ENCODE results near the gene XPR1. TPM values are rescaled to one million over a fixed set of nuclear protein-coding genes. Genes with fewer than 3 reads are reported as not detected.
A peak's percentile ranks its signal among the peaks of the same experiment; 100 is the strongest.

Gene XPR1
- total RNA-seq, 1 donor from 2014 or later = 66.2 TPM

DNA sequence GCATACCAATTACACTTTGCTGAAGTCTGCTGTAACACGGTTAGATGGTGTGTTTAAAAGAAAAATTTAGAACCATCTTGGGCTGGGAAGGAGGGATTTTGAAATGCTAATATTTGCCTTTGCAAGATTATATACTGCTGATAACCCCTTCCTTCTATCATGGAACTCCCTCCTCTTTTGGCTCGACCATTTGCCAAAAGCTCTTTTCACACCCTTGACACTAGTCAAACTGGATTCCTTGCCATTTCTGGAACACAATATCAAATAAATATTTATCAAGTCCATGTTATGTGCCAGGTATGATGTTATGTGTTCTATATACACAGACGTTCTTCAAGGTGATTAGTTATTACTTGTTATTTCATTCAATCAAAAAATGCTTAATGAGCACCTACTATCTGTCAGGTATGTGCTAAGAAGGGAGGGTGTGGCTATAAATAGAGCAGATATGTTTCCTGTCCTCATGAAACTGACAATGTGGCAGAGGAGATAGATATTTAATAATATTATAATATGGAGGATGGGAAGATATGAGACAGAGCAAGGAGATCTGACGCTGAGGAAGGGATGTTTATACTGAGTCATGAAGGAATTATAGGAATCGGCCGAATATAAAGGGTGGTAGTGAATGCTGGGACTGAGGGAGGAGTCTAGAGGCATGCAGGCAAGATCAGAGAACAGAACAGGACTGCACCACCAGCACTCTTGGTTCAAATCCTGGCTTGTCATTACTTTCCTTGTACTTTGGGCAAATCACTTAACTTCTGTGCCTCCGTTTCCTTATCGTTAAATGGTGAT lies 16.1 kb upstream of the XPR1 start:
- DNase-seq (ENCODE audit: low spot score) = no peak

DNA sequence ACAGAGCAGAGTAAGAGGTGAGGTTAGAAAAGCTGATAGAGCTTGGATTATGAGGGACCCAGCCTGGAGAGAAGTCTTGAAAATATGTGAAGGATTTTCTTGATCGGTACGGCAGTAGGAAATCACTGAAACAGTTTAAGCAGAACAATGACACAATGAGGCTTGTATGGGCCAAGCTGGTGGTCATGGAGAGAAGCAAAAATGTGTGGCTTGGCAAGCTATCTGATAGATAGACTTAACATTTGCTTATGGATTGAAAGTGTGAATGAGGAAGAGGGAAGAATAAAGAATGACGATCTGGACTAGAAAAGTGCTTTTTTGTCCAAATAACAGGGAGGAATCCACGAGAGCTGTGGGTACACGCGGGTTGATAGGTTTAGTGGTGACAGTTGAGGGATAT lies 15.4 kb upstream of the XPR1 start:
- no peak for DNase-seq (ENCODE audit: low spot score)

DNA sequence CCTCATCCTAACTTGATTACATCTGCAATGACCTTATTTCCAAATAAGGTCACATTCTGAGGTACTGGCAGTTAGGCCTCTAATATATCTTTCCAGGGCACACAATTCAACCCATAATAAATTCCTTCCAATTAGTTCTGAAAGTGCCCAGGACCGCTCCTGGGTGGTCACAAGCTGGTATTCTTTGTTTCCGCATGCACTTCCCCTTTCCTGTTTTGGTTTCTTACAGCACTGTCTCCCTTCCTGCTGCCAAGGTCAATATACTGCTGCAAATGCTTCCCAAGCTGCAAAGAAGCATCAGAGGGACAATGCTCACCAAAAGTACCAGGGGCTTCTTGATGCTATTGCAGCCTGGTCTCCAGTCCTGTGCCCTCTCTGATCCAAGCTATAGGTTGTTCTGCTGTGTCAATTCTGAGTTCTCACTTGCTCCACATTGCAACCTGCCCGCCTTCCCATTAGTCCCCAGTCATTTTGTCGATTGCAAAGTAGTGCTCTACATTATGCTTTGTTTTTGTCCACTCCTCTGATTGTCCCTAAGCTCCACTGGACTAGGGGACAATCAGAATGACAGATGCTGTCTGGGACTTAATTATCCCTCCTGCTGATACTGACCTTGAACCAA lies 13.9 kb upstream of the XPR1 start:
- DNase-seq (ENCODE audit: low spot score) = no peak

DNA sequence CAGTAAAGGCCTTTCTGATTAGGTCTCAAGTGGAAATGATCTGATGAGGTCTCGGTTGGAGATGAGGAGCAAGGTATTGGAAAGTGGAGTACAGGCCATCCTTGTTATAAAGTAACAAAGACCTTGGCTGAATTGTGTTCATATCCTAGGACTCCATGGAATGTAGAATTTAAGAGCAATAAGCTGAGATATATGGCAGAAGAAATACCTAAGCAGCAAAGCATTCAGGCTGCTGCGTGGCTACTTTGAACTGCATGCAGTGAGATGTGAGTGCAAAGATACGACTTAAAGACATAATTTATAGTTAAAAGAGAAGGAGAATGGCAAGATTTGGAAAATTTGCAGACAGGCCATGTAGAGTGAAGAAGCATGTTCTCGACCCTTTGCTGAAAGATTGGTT lies 11.2 kb upstream of the XPR1 start:
- no peak for DNase-seq (ENCODE audit: low spot score)

DNA sequence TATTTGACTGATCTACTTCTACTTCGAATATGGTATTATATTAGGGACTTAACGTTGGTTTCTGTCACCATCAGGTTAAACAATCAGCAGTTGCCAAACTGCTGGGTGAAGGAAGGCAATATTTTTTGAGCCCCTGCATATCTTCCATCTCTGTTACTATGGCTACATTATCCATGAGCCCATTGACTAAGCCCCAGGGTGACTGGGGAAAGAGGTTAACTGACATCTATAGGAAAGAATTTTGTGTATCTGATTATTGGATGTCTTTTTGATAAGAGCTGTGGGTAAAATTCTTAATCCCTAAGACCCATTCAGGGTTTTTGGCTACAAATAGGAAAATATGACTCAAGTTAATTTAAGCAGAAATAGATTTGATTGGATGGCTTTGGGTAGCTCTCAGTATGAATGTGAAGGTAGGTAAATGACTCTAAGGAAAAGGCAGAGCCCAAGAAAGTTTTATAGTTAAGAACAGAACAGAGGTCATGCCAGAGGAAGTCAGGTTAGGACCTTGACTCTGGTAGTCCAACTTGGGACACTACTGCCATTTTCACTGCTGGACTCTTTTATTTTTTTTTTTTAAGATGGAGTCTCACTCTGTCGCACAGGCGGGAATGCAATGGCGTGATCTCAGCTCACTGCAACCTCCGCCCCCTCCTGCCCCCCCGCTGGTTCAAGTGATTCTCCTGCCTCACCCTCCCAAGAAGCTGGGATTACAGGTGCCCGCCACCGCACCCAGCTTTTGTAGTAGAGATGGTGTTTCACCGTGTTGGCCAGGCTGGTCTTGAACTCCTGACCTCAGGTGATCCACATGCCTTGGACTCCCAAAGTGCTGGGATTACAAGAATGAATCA lies 8.9 kb upstream of the XPR1 start:
- no peak for DNase-seq (ENCODE audit: low spot score)

DNA sequence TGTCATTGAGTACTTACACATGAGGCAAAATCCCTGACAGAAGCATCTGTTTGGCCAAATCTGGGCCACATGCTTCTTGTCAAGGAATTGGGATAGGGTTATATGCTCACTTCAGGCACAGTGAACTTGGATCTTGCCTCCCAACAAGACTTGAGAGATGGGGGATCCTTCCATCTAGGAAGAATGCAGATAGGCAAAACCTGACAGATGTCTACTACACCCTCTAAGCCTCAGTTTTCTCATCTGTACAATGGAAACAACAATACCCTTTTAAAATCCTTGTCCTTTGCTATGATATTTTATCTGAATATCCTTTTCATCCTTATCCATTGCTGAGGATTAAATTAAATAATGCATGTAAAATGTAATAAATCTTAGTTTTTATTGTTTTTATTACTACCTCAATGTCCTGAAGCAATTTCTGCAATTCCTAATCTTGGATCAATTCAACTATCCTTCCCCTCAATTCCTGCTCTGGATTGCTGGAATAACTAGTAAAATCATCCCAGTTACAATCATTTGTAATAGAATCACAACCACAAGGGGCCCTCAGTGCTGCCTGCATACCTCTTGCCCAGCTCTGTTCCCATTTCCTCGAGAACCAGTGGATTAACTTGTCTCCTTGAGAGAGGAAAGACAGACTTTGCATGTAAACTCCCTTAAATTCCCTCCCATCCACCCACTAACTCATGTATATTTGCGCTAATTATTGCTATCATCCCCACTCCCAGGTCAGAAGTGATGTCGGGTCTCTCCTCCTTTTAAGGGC lies 8.1 kb upstream of the XPR1 start:
- no peak for DNase-seq (ENCODE audit: low spot score)

DNA sequence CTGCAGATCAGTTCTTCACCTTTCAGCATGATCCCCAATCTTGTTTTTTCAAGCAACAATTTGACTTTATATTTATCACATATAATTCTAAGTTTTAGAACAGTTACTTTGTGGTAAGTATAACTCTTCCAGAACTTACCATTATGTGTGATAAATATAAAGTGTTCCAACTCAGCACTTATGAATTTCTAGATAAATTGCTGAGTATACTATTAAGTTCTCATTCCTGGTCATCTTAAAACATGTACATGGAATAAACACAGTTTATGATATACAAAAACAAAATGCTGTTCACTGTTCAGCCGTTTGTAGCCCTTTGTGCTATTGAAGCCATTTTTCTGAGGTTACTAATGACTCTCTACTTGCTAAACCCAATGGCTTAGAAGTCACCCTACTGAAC lies 5.1 kb upstream of the XPR1 start:
- DNase-seq (ENCODE audit: low spot score) = no peak

DNA sequence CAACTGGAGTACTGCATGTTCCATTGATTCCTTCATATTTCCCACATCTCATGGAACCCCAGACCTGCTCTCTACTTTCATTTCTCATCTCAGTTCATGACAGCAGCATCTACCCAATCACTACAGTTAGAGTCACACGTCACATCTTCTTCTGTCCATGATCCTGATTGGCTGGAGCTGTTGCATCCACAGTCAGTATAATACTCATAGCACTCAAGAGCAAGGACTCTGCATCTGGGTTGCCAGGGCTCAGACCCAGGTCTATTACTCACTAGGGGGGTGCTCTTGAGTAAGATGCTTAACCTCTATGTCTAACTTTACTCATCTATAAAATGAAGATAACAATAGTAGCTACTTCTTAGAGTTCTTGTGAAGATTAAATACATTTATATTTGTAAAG lies 4.4 kb upstream of the XPR1 start:
- no peak for DNase-seq (ENCODE audit: low spot score)

DNA sequence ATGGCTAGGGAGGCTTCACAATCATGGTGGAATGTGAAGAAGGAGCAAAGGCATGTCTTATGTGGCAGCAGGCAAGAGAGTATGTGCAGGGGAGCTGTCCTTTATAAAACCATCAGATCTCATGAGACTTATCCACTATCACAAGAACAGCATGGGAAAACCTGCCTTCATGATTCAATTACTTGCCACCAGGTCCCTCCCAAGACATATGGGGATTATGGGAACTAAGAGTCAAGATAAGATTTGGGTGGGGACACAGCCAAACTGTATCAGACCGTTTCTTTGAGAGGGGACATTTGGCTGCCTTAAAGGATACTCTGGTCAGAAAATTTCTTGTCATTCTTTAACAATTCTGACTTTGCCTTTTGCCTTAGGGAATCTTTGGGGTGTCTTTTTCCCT lies 3.2 kb upstream of the XPR1 start:
- no peak for DNase-seq (ENCODE audit: low spot score)

DNA sequence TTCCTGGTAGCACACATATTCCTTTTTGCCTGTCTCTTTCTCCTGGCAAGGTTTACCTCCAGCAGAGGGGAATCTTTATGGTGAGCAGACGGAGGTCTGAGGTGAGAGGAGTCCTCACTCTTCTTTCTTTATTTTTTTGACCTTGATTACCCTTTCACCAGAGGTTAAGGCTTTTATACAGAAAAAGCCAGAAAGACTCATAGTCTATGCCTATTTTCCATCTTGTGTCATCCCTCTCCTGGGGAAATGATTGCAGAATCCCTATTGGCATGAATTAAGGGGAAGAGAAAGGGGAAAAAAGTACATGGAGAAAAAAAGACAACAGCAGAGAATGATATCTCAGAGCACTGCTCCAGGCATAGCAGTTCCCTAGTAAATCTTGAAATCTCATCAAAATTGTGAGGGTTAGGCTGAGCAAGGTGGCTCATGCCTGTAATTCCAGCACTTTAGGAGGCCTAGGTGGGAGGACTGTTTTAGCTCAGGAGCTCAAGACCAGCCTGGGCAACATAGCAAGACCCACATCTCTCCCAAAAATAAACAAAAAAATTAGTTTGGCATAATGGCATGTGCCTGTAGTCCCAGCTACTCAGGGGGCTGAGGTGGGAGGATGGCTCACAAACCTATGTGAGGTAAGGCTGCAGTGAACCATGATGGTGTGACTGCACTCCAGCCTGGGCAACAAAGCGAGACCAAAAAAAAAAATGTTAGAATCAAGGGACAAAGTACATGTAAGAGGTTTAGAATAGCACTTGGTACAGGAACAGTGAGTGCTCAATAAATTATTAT lies 1.2 kb upstream of the XPR1 start:
- no peak for DNase-seq (ENCODE audit: low spot score)

DNA sequence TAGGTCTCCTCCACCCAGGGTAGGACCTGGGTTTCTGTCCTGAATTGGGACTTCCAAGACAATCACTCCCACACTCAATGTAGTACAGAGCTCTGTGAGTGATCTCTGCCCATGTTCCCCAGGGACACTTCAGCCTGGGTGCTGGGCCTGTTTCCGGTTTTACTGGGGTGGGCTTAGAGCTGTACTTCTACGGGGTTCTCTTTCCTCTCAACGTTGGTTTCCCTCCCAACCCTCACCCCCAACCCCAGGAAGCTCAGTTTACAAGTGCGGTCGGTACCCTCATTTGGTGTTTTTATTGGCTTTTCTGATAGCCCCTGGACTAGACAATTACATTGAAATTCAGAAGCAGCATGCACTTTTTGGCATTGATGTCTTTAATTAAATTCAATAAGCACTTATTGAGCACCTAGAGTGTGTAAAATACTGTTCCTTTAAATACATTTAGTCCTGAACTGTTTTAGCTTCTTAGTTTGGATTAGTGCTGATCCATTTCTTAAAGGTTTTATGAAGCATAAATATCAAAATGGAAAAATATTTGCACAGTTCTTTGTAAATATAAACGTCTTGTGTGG lies 542 bp upstream of the XPR1 start:
- DNase-seq (ENCODE audit: low spot score) = no peak

DNA sequence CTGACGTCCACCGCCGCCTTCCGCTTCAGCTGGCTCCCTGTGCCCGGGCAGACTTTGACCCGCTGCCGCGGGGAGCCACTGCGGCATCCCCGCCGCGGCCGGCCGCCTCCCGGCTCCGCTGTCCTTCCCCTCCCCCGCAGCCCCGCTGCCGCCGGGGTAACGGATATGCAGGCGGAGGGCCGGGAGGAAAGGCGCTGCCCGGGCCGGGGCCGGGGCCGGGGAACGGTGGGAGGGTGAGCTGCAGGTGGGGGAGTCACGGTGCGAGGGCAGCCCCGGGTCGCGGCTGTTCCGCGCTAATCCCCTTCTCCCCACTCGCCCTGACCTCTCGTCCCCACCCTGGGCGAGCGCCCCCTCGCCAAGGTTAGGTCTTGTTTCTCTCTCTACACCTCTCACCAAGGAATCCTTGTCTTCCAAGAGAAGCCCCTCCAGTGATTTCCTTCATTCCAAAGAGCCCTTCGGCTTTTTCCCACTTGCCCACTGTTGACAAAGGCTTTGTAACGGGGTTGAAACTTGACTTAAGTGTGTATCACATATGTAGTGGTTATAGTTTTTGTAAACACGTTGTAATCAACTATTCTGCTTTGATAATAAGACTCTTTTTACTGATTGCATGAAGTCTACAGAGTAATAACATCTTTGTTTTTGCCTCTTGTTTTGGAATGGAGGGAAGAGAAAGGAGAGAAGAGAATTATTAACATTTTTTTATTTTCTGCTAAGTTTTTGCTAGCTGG lies 669 bp downstream of the XPR1 start:
- peak; percentile 52 for DNase-seq (ENCODE audit: low spot score)

DNA sequence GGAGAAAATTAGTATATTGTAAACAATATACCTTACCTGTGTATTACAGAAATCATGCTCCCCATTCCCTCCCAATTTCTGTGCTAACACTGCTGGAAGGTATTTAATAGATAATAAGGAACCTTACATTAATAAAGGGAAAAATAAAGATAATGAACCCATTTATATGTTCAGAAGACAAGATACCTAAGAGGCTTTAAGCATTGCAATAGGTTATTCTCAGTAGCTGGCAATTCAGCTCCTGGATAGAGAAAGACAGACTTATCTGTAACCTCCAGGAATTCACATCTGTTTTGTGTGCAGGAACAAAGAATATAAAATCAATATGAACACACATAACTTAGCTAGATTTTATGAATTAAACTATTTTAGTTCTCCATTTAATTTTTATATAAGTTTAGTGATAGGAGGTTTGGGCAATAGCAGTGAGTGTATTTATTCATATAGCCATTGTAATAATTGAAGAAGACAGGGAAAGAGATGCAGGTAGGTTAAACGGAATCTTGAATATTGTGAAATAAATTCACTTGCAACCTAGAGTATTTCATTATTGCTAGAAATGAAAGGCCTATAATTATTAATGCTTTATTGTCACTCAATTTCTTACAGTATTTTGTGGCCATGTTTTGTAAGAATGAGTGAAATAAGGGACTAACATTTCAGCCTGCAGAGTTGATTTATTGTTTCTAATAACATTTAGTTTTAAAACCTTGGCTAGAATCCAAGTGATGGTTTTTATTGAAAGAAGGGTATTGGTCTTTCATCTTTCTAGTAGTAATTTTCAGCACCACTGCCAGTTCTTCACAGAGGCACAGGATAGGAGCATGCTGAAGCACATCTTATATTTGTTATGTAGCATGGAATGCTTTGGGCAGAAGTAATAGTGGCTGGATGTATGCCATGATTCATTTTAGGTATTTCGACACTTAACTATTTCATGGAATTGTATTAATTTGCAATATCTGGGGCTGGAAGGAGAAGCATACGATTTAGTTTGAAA lies 1.5 kb downstream of the XPR1 start:
- DNase-seq (ENCODE audit: low spot score) = no peak

DNA sequence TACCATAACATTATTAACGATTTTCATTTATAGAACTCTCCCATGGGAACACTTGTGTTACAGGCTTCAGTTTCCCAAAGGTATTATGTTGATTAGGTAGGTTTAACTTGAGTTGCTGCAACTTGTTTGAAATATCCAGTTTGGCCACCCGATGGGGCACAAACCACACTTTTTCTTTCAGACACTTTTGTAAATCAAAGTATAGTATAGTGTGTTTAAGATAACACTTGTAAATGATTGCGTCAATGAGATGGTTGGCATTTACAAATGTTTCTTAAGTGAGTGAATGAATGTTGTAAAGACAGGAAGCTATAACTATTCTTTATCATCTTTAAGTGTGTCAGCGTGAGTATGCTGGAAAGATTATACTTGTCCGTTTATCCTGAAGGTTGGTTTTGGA lies 4.3 kb downstream of the XPR1 start:
- no peak for DNase-seq (ENCODE audit: low spot score)

DNA sequence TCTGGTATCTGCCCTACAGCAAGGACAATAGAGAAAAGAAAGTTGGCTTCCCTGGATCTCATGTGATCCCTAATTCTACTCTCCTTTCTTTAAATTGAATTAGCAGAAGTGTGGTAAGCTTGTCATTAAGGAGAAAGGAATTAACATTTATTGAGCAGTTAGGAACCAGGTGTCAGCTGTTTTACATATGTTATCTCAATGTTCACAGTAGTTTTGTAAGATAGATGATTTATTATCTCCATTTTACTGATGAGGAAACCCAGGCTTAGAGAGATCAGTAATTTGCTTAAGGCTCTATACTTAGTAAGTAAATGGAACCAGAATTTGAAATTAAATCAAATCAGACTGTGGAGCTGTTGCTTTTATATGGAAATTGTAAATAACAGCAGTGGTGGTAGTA lies 8.0 kb downstream of the XPR1 start:
- DNase-seq (ENCODE audit: low spot score) = no peak

DNA sequence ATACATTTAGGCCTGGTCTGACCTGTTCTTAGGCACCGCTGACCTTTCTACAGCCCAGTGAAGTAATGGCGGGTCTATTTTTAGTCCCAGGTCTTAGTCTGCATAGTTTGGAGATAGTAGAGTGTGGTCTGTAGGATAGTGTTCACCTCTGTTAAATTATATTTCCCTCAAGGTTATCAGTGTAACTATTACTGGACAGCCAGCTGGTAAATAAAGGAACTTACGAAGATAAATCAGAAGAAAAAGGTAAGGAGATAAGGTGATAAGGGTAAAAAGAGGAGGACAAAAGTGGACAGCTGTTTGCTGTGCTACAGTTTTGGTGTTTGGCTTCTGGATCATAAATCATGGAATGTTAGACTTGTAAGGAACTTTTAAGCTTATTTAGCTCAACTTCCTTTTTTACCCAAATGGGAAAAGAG lies 8.7 kb downstream of the XPR1 start:
- no peak for DNase-seq (ENCODE audit: low spot score)

DNA sequence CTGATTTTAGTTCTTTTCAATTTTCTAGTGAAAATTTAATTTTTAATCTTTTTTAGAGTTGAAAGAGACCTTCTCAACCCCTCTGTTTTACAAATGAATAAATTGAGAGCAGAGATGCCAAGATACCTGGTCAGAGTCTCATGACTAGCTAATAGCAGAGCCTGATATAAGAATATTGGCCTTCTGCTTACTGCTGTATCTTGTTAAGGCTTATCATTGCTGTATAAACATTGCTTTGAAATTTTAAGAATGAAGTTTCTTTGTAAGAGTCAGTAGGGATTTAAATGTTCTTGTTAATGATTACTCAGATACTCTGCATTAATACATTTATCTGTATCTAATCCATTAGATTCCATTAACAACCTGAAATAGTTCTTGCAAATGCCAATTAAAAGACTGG lies 9.8 kb downstream of the XPR1 start:
- no peak for DNase-seq (ENCODE audit: low spot score)

DNA sequence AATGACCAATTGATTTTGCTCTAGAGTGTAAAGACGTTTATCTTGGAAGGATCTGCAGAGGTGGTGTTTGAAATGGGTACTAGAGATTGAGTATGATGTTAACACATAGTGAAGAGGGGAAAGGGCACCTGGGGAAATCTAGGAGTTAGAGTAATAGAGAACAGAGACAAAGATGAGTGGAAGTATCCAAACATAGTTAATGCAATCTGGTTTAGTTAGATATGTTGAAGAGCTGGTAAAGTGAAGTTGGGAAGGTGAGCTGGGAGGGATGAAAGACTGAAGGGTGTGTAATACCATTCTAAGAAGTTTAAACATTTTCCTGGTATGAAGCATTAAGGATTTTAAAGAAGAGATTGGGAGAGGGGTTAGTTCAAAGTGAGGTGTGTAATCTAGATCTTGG lies 11.0 kb downstream of the XPR1 start:
- no peak for DNase-seq (ENCODE audit: low spot score)

DNA sequence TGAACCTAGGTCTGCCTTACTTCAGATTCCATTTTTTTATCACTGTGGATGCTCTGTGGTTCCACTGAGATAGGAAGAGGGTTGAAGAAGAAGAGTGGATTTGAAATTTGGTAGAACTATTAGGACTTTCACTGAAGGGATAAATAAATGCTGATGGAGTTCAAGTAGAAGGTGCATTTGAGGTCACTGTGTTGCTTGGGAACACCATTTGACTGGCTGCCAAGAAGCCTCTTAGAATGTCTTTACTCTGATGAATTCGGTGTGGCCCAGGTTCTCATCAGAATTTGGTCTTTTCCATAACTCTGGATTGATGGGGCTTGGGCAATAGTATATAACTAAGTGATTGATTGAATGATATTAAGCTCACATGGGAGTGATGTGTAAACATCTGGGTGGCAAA lies 11.9 kb downstream of the XPR1 start:
- no peak for DNase-seq (ENCODE audit: low spot score)

All from ureter (tissue), 1 donor.